ENCODE results near the gene RHBDF2.

RHBDF2 gene

GRCh38 chr17:76542566-76542971 is 41.3 kb upstream of the RHBDF2 start:
- no peak for TF ChIP-seq CTCF (IDR thresholded peaks at IDR 0.05; ENCODE audit: borderline replicate concordance, insufficient read depth, low read depth, low read length)
- H3K4me3 ChIP-seq (ENCODE audit: low read depth, low read length): no peak overlapping the region

GRCh38 chr17:76541739-76542454 is 40.7 kb upstream of the RHBDF2 start:
- H3K4me3 ChIP-seq (ENCODE audit: low read depth, low read length): no peak overlapping the region
- TF ChIP-seq CTCF (IDR thresholded peaks at IDR 0.05; ENCODE audit: borderline replicate concordance, insufficient read depth, low read depth, low read length): no peak

- TF ChIP-seq CTCF (IDR thresholded peaks at IDR 0.05; ENCODE audit: borderline replicate concordance, insufficient read depth, low read depth, low read length): no peak
- H3K4me3 ChIP-seq (ENCODE audit: low read depth, low read length): no peak overlapping the region
Observed at GRCh38 chr17:76540381-76541300, 39.4 kb upstream of the RHBDF2 start.

GRCh38 chr17:76539631-76540271 is 38.5 kb upstream of the RHBDF2 start, which contains the start of gene PRCD:
TSS of gene PRCD (plus strand) at chr17:76540044. CDS start at chr17:76540142, 98 bp downstream.
- no peak for TF ChIP-seq CTCF (IDR thresholded peaks at IDR 0.05; ENCODE audit: borderline replicate concordance, insufficient read depth, low read depth, low read length)
- H3K4me3 ChIP-seq (ENCODE audit: low read depth, low read length): no peak within 1 kb of the TSS

- H3K4me3 ChIP-seq (ENCODE audit: low read depth, low read length): no peak overlapping the region
- TF ChIP-seq CTCF (IDR thresholded peaks at IDR 0.05; ENCODE audit: borderline replicate concordance, insufficient read depth, low read depth, low read length): no peak
Observed at GRCh38 chr17:76538941-76539570, 37.8 kb upstream of the RHBDF2 start.

GRCh38 chr17:76538281-76538931 is 37.2 kb upstream of the RHBDF2 start:
- TF ChIP-seq CTCF (IDR thresholded peaks at IDR 0.05; ENCODE audit: borderline replicate concordance, insufficient read depth, low read depth, low read length): no peak
- H3K4me3 ChIP-seq (ENCODE audit: low read depth, low read length): no peak overlapping the region

All from GM12875 (cell line).